Lower leg skin (tissue), 3 donors: ENCODE measurements around the gene PLB1.

ENCODE experiments used
- POLR2A ChIP-seq, 2 donors: fragments of 450-650 bp; IDR thresholded peaks; one replicate each; pipeline ENCODE4 v1.6.1; 2016 to 2017; ENCODE audit warnings: antibody characterized with exemption in 2 of 2, mild to moderate bottlenecking in 1 of 2, moderate library complexity in 1 of 2
- TF ChIP-seq, protein P1 (sequence below), 3 donors: fragments of 450-650 bp; IDR thresholded peaks; one replicate each; pipeline ENCODE4 v1.5.1; 2016; ENCODE audit warnings: antibody characterized with exemption in 3 of 3, mild to moderate bottlenecking in 3 of 3, moderate library complexity in 2 of 3

DNA sequence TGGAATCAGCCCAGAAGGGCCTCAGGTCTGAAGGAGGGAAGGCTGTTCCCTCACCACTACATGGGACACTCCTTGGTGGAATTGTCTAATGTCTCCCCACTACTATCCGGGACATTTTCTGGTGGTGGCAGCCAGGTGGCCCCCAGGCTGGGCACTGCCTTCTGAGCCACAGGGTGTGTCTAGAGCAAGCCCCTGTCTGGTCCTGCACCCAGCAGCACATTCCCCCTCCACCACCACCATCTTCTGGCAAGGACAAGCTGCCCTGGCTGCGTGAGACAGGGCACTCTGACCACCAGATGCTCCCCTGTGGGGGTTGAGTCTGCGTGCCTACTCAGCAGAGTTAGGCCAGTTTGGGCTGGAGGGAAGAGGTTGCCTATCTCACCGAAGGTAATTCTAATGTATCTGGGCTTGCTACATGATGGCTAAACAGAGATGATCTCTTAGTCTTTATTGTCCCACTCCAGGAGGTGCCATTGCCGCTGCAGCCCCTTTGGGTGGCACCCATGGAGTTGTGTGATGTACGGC is 106.3 kb downstream of the PLB1 start:
- TF ChIP-seq, protein P1, sequence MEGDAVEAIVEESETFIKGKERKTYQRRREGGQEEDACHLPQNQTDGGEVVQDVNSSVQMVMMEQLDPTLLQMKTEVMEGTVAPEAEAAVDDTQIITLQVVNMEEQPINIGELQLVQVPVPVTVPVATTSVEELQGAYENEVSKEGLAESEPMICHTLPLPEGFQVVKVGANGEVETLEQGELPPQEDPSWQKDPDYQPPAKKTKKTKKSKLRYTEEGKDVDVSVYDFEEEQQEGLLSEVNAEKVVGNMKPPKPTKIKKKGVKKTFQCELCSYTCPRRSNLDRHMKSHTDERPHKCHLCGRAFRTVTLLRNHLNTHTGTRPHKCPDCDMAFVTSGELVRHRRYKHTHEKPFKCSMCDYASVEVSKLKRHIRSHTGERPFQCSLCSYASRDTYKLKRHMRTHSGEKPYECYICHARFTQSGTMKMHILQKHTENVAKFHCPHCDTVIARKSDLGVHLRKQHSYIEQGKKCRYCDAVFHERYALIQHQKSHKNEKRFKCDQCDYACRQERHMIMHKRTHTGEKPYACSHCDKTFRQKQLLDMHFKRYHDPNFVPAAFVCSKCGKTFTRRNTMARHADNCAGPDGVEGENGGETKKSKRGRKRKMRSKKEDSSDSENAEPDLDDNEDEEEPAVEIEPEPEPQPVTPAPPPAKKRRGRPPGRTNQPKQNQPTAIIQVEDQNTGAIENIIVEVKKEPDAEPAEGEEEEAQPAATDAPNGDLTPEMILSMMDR (IDR thresholded peaks at IDR 0.05), result no peak
- TF ChIP-seq POLR2A (IDR thresholded peaks at IDR 0.05), result no peak
